ENCODE results near the gene TEAD1. TPM values are rescaled to one million over a fixed set of nuclear protein-coding genes. Genes with fewer than 3 reads are reported as not detected.
A peak's percentile ranks its signal among the peaks of the same experiment; 100 is the strongest.

TEAD1 gene
- total and polyA plus RNA-seq, 7 experiments from 2014 or later, result 0.02 to 0.22 (median 0.07) TPM; not detected in 4

GRCh38 chr11:12886508-12886907 lies 212.3 kb downstream of the TEAD1 start:
- H3K4me3 ChIP-seq (ENCODE audit: low read length), result no peak overlapping the region
- Mint-ChIP-seq H3K9me3 (no peaks in the 10 kb centered on the region), H3K4me1 (peaks cover 0 to 4% (median 0%) of the 10 kb centered on the region in 7 donors), H3K27ac (no peak overlapping the region), H3K36me3 (no peaks in the 10 kb centered on the region), H3K4me3 (no peak overlapping the region), H3K27me3 (peaks cover 8 to 16% (median 13%) of the 10 kb centered on the region in 5 donors)
- ChIA-PET POLR2A (no interaction called here), CTCF (interaction anchor here (0.9 to 10.3 kb wide), 2 partner anchors 555 to 843 kb away, joined by 3 to 114 read pairs; no protein-coding TSS in a partner anchor)
- H3K9me3 ChIP-seq (ENCODE audit: control insufficient read depth in 2 of 3, low read length in 3 of 3), result no peaks in the 10 kb centered on the region
- no peak overlapping the region for H3K27ac ChIP-seq (ENCODE audit: low read depth, low read length)
- no peaks in the 10 kb centered on the region for H3K36me3 ChIP-seq (ENCODE audit: control insufficient read depth in 2 of 3, insufficient read depth in 3 of 3, low read length in 3 of 3)
- no peak for DNase-seq
- ATAC-seq, result no peak
- no peaks in the 10 kb centered on the region for H3K27me3 ChIP-seq (ENCODE audit: control insufficient read depth in 2 of 2, insufficient read depth in 2 of 2, low read length in 2 of 2)
- intact Hi-C loops (cut with micrococcal nuclease), result loop anchor here in 1 of 2 donors (5.0 kb wide), 1 partner anchor 289 kb away; no protein-coding TSS in a partner anchor
- H3K4me1 ChIP-seq (ENCODE audit: control insufficient read depth in 2 of 2, insufficient read depth in 2 of 2, low read length in 2 of 2), result no peaks in the 10 kb centered on the region

GRCh38 chr11:12888525-12889158 lies 214.4 kb downstream of the TEAD1 start:
- H3K36me3 Mint-ChIP-seq, result no peaks in the 10 kb centered on the region
- H3K4me1 Mint-ChIP-seq, result peaks cover 0 to 4% (median 0%) of the 10 kb centered on the region in 7 donors
- no peaks in the 10 kb centered on the region for H3K27me3 ChIP-seq (ENCODE audit: control insufficient read depth in 2 of 2, insufficient read depth in 2 of 2, low read length in 2 of 2)
- ATAC-seq, result peak; percentile 63
- H3K27ac Mint-ChIP-seq, result no peak overlapping the region
- H3K9me3 ChIP-seq (ENCODE audit: control insufficient read depth in 2 of 3, low read length in 3 of 3), result no peaks in the 10 kb centered on the region
- H3K4me3 ChIP-seq (ENCODE audit: low read length), result no peak overlapping the region
- CTCF ChIA-PET, result interaction anchor here (0.6 to 10.3 kb wide), 17 partner anchors 9 to 602 kb away, joined by 3 to 114 read pairs (median 4); no protein-coding TSS in a partner anchor
- DNase-seq, result peak; percentile 28 to 60 (median 52)
- H3K9me3 Mint-ChIP-seq, result no peaks in the 10 kb centered on the region
- H3K27ac ChIP-seq (ENCODE audit: low read depth, low read length), result no peak overlapping the region
- H3K4me1 ChIP-seq (ENCODE audit: control insufficient read depth in 2 of 2, insufficient read depth in 2 of 2, low read length in 2 of 2), result no peaks in the 10 kb centered on the region
- intact Hi-C loops (cut with micrococcal nuclease), result loop anchor here (1.0 to 5.0 kb wide), 5 partner anchors 289 to 600 kb away; no protein-coding TSS in a partner anchor
- H3K36me3 ChIP-seq (ENCODE audit: control insufficient read depth in 2 of 3, insufficient read depth in 3 of 3, low read length in 3 of 3), result no peaks in the 10 kb centered on the region
- H3K4me3 Mint-ChIP-seq, result no peak overlapping the region
- peaks cover 8 to 15% (median 13%) of the 10 kb centered on the region in 5 donors for H3K27me3 Mint-ChIP-seq
- POLR2A ChIA-PET, result interaction anchor here (0.6 to 1.0 kb wide), 3 partner anchors 9 to 599 kb away, joined by 3 to 4 read pairs (median 3); no protein-coding TSS in a partner anchor

GRCh38 chr11:12889243-12889642 lies 215.0 kb downstream of the TEAD1 start:
- H3K36me3 ChIP-seq (ENCODE audit: control insufficient read depth in 2 of 3, insufficient read depth in 3 of 3, low read length in 3 of 3), result no peaks in the 10 kb centered on the region
- intact Hi-C loops (cut with micrococcal nuclease), result loop anchor here in 1 of 2 donors (5.0 kb wide), 1 partner anchor 292 kb away; no protein-coding TSS in a partner anchor
- no peaks in the 10 kb centered on the region for H3K4me1 ChIP-seq (ENCODE audit: control insufficient read depth in 2 of 2, insufficient read depth in 2 of 2, low read length in 2 of 2)
- Mint-ChIP-seq H3K27ac (no peak overlapping the region), H3K4me3 (no peak overlapping the region), H3K36me3 (no peaks in the 10 kb centered on the region), H3K27me3 (peaks cover 11 to 14% (median 13%) of the 10 kb centered on the region in 5 donors), H3K4me1 (peaks cover 0 to 4% (median 0%) of the 10 kb centered on the region in 7 donors), H3K9me3 (no peaks in the 10 kb centered on the region)
- H3K27me3 ChIP-seq (ENCODE audit: control insufficient read depth in 2 of 2, insufficient read depth in 2 of 2, low read length in 2 of 2), result no peaks in the 10 kb centered on the region
- no peak overlapping the region for H3K4me3 ChIP-seq (ENCODE audit: low read length)
- H3K27ac ChIP-seq (ENCODE audit: low read depth, low read length), result no peak overlapping the region
- peak; percentile 52 for ATAC-seq
- CTCF ChIA-PET, result interaction anchor here (0.8 to 10.3 kb wide), 13 partner anchors 9 to 603 kb away, joined by 3 to 114 read pairs (median 5); no protein-coding TSS in a partner anchor
- no peaks in the 10 kb centered on the region for H3K9me3 ChIP-seq (ENCODE audit: control insufficient read depth in 2 of 3, low read length in 3 of 3)
- POLR2A ChIA-PET, result interaction anchor here (0.6 to 1.0 kb wide), 3 partner anchors 9 to 600 kb away, joined by 3 to 4 read pairs (median 3); no protein-coding TSS in a partner anchor
- no peak for DNase-seq

- Histone ChIP-seq H3K36me3 (ENCODE audit: control insufficient read depth in 2 of 3, insufficient read depth in 3 of 3, low read length in 3 of 3) (no peaks in the 10 kb centered on the region), H3K9me3 (ENCODE audit: control insufficient read depth in 2 of 3, low read length in 3 of 3) (no peaks in the 10 kb centered on the region), H3K27me3 (ENCODE audit: control insufficient read depth in 2 of 2, insufficient read depth in 2 of 2, low read length in 2 of 2) (no peaks in the 10 kb centered on the region), H3K4me1 (ENCODE audit: control insufficient read depth in 2 of 2, insufficient read depth in 2 of 2, low read length in 2 of 2) (no peaks in the 10 kb centered on the region), H3K4me3 (ENCODE audit: low read length) (no peak overlapping the region), H3K27ac (ENCODE audit: low read depth, low read length) (no peak overlapping the region)
- no peak for ATAC-seq
- ChIA-PET POLR2A (no interaction called here), CTCF (interaction anchor here (0.5 to 10.3 kb wide), 5 partner anchors 307 to 609 kb away, joined by 3 to 114 read pairs (median 3); no protein-coding TSS in a partner anchor)
- H3K36me3 Mint-ChIP-seq, result no peaks in the 10 kb centered on the region
- H3K4me1 Mint-ChIP-seq, result peaks cover 0 to 4% (median 0%) of the 10 kb centered on the region in 7 donors
- H3K9me3 Mint-ChIP-seq, result no peaks in the 10 kb centered on the region
- intact Hi-C loops (cut with micrococcal nuclease), result loop anchor here in 1 of 2 donors (5.0 to 10.0 kb wide), 2 partner anchors 478 to 846 kb away; no protein-coding TSS in a partner anchor
- peaks cover 17 to 21% (median 17%) of the 10 kb centered on the region in 5 donors for H3K27me3 Mint-ChIP-seq
- H3K27ac Mint-ChIP-seq, result no peak overlapping the region
- H3K4me3 Mint-ChIP-seq, result no peak overlapping the region
- no peak for DNase-seq
These were observed 216.3 kb downstream of the TEAD1 start for GRCh38 chr11:12890476-12890875.

- no peaks in the 10 kb centered on the region for H3K36me3 Mint-ChIP-seq
- Histone ChIP-seq H3K9me3 (ENCODE audit: control insufficient read depth in 2 of 3, low read length in 3 of 3) (no peaks in the 10 kb centered on the region), H3K4me1 (ENCODE audit: control insufficient read depth in 2 of 2, insufficient read depth in 2 of 2, low read length in 2 of 2) (no peaks in the 10 kb centered on the region), H3K27ac (ENCODE audit: low read depth, low read length) (no peak overlapping the region), H3K4me3 (ENCODE audit: low read length) (no peak overlapping the region), H3K27me3 (ENCODE audit: control insufficient read depth in 2 of 2, insufficient read depth in 2 of 2, low read length in 2 of 2) (no peaks in the 10 kb centered on the region), H3K36me3 (ENCODE audit: control insufficient read depth in 2 of 3, insufficient read depth in 3 of 3, low read length in 3 of 3) (no peaks in the 10 kb centered on the region)
- no peaks in the 10 kb centered on the region for H3K4me1 Mint-ChIP-seq
- H3K9me3 Mint-ChIP-seq, result peaks cover 0 to 1% (median 0%) of the 10 kb centered on the region in 11 donors
- intact Hi-C loops (cut with micrococcal nuclease), result loop anchor here (1.0 to 10.0 kb wide), 6 partner anchors 295 to 849 kb away; no protein-coding TSS in a partner anchor
- no peak overlapping the region for H3K27ac Mint-ChIP-seq
- H3K27me3 Mint-ChIP-seq, result peaks cover 17 to 29% (median 22%) of the 10 kb centered on the region in 5 donors
- peak in 7 of 9 donors; percentile 12 to 53 (median 39) for DNase-seq
- CTCF ChIA-PET, result interaction anchor here (10.3 kb wide), 1 partner anchor 563 kb away, joined by 114 read pairs; no protein-coding TSS in a partner anchor
- POLR2A ChIA-PET, result no interaction called here
- H3K4me3 Mint-ChIP-seq, result no peak overlapping the region
- ATAC-seq, result peak; percentile 55
These were observed 219.8 kb downstream of the TEAD1 start for GRCh38 chr11:12893787-12894672.

GRCh38 chr11:12897390-12897789 lies 223.2 kb downstream of the TEAD1 start:
- H3K4me3 ChIP-seq (ENCODE audit: low read length), result no peak overlapping the region
- no peaks in the 10 kb centered on the region for H3K4me1 ChIP-seq (ENCODE audit: control insufficient read depth in 2 of 2, insufficient read depth in 2 of 2, low read length in 2 of 2)
- H3K9me3 ChIP-seq (ENCODE audit: control insufficient read depth in 2 of 3, low read length in 3 of 3), result no peaks in the 10 kb centered on the region
- H3K27me3 ChIP-seq (ENCODE audit: control insufficient read depth in 2 of 2, insufficient read depth in 2 of 2, low read length in 2 of 2), result no peaks in the 10 kb centered on the region
- peaks cover 13 to 22% (median 20%) of the 10 kb centered on the region in 5 donors for H3K27me3 Mint-ChIP-seq
- intact Hi-C loops (cut with micrococcal nuclease), result loop anchor here in 1 of 2 donors (10.0 kb wide), 1 partner anchor 853 kb away; no protein-coding TSS in a partner anchor
- peaks cover 0 to 3% (median 0%) of the 10 kb centered on the region in 11 donors for H3K9me3 Mint-ChIP-seq
- ChIA-PET POLR2A (no interaction called here), CTCF (no interaction called here)
- no peak overlapping the region for H3K4me3 Mint-ChIP-seq
- no peak overlapping the region for H3K27ac ChIP-seq (ENCODE audit: low read depth, low read length)
- ATAC-seq (no peak), DNase-seq (no peak)
- no peaks in the 10 kb centered on the region for H3K36me3 Mint-ChIP-seq
- H3K27ac Mint-ChIP-seq, result no peak overlapping the region
- H3K36me3 ChIP-seq (ENCODE audit: control insufficient read depth in 2 of 3, insufficient read depth in 3 of 3, low read length in 3 of 3), result no peaks in the 10 kb centered on the region
- peaks cover 0 to 6% (median 0%) of the 10 kb centered on the region in 7 donors for H3K4me1 Mint-ChIP-seq

Measured in naive thymus-derived CD4-positive, alpha-beta T cell (primary cell).